Measurements from ENCODE around the gene SYPL2.
A peak's percentile ranks its signal among the peaks of the same experiment; 100 is the strongest.

Gene SYPL2

DNA sequence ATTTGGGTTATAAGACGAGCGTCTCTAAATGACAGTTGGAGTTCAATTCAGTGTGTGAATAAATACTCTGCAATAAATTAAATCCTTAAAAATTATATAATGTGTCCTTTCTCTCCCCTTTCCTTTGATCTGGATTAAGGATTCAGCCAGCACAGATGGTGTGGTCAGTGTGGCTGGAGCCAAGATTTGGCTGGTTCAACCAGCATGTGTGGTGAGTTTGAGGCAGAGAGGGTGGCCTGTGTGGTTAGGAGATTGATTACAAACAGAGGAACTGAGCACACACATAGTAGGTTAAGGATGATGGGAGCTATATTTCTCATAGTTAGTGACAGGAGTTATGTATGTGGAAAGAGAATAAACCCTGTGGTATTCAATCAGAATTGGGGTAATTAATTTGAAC lies 57.4 kb downstream of the SYPL2 start:
- H3K4me1 Mint-ChIP-seq, result no peaks in the 10 kb centered on the region
- CTCF ChIA-PET, result interaction anchor here (1.3 to 21.5 kb wide), 3 partner anchors 9 to 23 kb away, joined by 3 to 1080 read pairs (median 13); partner anchors contain the start of genes AMIGO1, ATXN7L2 and CYB561D1
- H3K4me3 Mint-ChIP-seq, result no peak overlapping the region
- H3K27me3 Mint-ChIP-seq, result peaks cover 44% of the 10 kb centered on the region
- peak overlapping the region; percentile 17 for H3K27ac Mint-ChIP-seq
- H3K9me3 Mint-ChIP-seq, result no peaks in the 10 kb centered on the region
- H3K36me3 Mint-ChIP-seq, result no peaks in the 10 kb centered on the region
- DNase-seq, result no peak

GRCh38 chr1:109527098-109527811 lies 60.9 kb downstream of the SYPL2 start:
- H3K9me3 Mint-ChIP-seq, result no peaks in the 10 kb centered on the region
- no peak overlapping the region for H3K4me3 Mint-ChIP-seq
- H3K36me3 Mint-ChIP-seq, result no peaks in the 10 kb centered on the region
- no peak for DNase-seq
- peaks cover 27% of the 10 kb centered on the region for H3K27me3 Mint-ChIP-seq
- CTCF ChIA-PET, result interaction anchor here (21.5 kb wide), 1 partner anchor 27 kb away, joined by 1080 read pairs; the partner anchor contains the start of genes AMIGO1, ATXN7L2 and CYB561D1
- H3K27ac Mint-ChIP-seq, result no peak overlapping the region
- H3K4me1 Mint-ChIP-seq, result peaks cover 29% of the 10 kb centered on the region

GRCh38 chr1:109527846-109528695 lies 61.7 kb downstream of the SYPL2 start:
- H3K27ac Mint-ChIP-seq, result no peak overlapping the region
- peaks cover 21% of the 10 kb centered on the region for H3K27me3 Mint-ChIP-seq
- H3K9me3 Mint-ChIP-seq, result no peaks in the 10 kb centered on the region
- no peaks in the 10 kb centered on the region for H3K36me3 Mint-ChIP-seq
- CTCF ChIA-PET, result interaction anchor here (21.5 kb wide), 1 partner anchor 28 kb away, joined by 1080 read pairs; the partner anchor contains the start of genes AMIGO1, ATXN7L2 and CYB561D1
- H3K4me3 Mint-ChIP-seq, result no peak overlapping the region
- DNase-seq, result no peak
- peaks cover 37% of the 10 kb centered on the region for H3K4me1 Mint-ChIP-seq

- no peak overlapping the region for H3K4me3 Mint-ChIP-seq
- no peaks in the 10 kb centered on the region for H3K36me3 Mint-ChIP-seq
- no peak overlapping the region for H3K27ac Mint-ChIP-seq
- no peak for DNase-seq
- CTCF ChIA-PET, result interaction anchor here (5.0 to 21.5 kb wide), 2 partner anchors 28 to 251 kb away, joined by 56 to 1080 read pairs; partner anchors contain the start of genes AMIGO1, ATXN7L2 and CYB561D1
- peaks cover 19% of the 10 kb centered on the region for H3K27me3 Mint-ChIP-seq
- H3K4me1 Mint-ChIP-seq, result peaks cover 39% of the 10 kb centered on the region
- H3K9me3 Mint-ChIP-seq, result no peaks in the 10 kb centered on the region
Observed at GRCh38 chr1:109528712-109529111, 62.4 kb downstream of the SYPL2 start.

DNA sequence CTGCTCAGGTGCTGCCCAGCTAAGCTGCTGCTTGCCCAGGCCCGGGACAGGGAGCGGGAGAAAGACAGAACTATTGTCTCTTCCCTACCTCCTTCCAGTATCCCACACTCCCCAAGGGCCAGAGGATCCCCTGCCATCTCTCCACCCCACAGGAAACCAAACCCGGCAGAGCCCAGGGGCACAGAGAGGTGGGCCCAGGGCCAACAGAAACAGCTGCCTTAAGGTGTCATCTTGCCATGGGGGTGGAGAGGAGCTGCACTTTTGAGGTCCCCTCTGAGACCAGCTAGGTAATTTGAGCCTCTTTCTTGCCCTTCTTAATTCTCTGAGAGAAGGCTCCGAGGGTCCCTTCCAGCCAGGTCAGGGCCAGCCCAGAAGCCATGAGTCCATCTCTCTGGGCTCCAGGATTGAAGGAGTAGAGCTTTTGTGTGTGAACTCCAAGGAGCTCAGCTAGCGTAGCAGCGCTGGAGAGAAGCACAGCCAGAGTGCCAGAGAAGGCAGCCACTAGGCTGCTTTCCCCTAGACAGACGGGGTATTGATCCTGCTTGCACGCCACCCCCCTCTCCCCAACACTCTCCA lies 63.6 kb downstream of the SYPL2 start:
- no peak overlapping the region for H3K4me3 Mint-ChIP-seq
- H3K27ac Mint-ChIP-seq, result no peak overlapping the region
- H3K27me3 Mint-ChIP-seq, result peaks cover 19% of the 10 kb centered on the region
- H3K4me1 Mint-ChIP-seq, result peaks cover 39% of the 10 kb centered on the region
- no peaks in the 10 kb centered on the region for H3K9me3 Mint-ChIP-seq
- CTCF ChIA-PET, result interaction anchor here (0.8 to 21.5 kb wide), 7 partner anchors 30 to 329 kb away, joined by 3 to 1080 read pairs (median 14); partner anchors contain the start of genes AMIGO1, ATXN7L2, CYB561D1 and PSMA5
- no peak for DNase-seq
- no peaks in the 10 kb centered on the region for H3K36me3 Mint-ChIP-seq

- Mint-ChIP-seq H3K27me3 (peaks cover 21% of the 10 kb centered on the region), H3K4me1 (peaks cover 39% of the 10 kb centered on the region), H3K36me3 (no peaks in the 10 kb centered on the region), H3K9me3 (no peaks in the 10 kb centered on the region), H3K4me3 (peak overlapping the region; percentile 1), H3K27ac (peak overlapping the region; percentile 80)
- CTCF ChIA-PET, result interaction anchor here (0.9 to 21.5 kb wide), 5 partner anchors 30 to 266 kb away, joined by 3 to 1080 read pairs (median 19); partner anchors contain the start of genes AMIGO1, ATXN7L2, CYB561D1 and PSMA5
- DNase-seq, result no peak
Observed at GRCh38 chr1:109530457-109531087, 64.2 kb downstream of the SYPL2 start.

- CTCF ChIA-PET, result interaction anchor here (0.8 to 21.5 kb wide), 23 partner anchors 9 to 332 kb away, joined by 3 to 1080 read pairs (median 10); partner anchors contain the start of genes AMIGO1, ATXN7L2, CYB561D1 and GNAI3
- peak overlapping the region; percentile 80 for H3K27ac Mint-ChIP-seq
- no peak for DNase-seq
- no peaks in the 10 kb centered on the region for H3K36me3 Mint-ChIP-seq
- H3K9me3 Mint-ChIP-seq, result no peaks in the 10 kb centered on the region
- H3K4me1 Mint-ChIP-seq, result peaks cover 39% of the 10 kb centered on the region
- H3K4me3 Mint-ChIP-seq, result peak overlapping the region; percentile 1
- H3K27me3 Mint-ChIP-seq, result peaks cover 17% of the 10 kb centered on the region
Observed at GRCh38 chr1:109531380-109531779, 65.0 kb downstream of the SYPL2 start.
